HG03280 (cell line): ENCODE results near the gene TENT4B.

ENCODE experiments used
- ATAC-seq: cut with Tn5 transposase; IDR thresholded peaks from one replicate; pipeline ENCODE4 v1.9.1; 2021; ENCODE audit warnings: mild to moderate bottlenecking, moderate library complexity; ENCODE audit not compliant: unreplicated experiment

The TENT4B gene

GRCh38 chr16:50269769-50270509, 116.8 kb downstream of the TENT4B start:
- no peak for ATAC-seq

- ATAC-seq = no peak
Measured at GRCh38 chr16:50270510-50271147, 117.5 kb downstream of the TENT4B start.

DNA sequence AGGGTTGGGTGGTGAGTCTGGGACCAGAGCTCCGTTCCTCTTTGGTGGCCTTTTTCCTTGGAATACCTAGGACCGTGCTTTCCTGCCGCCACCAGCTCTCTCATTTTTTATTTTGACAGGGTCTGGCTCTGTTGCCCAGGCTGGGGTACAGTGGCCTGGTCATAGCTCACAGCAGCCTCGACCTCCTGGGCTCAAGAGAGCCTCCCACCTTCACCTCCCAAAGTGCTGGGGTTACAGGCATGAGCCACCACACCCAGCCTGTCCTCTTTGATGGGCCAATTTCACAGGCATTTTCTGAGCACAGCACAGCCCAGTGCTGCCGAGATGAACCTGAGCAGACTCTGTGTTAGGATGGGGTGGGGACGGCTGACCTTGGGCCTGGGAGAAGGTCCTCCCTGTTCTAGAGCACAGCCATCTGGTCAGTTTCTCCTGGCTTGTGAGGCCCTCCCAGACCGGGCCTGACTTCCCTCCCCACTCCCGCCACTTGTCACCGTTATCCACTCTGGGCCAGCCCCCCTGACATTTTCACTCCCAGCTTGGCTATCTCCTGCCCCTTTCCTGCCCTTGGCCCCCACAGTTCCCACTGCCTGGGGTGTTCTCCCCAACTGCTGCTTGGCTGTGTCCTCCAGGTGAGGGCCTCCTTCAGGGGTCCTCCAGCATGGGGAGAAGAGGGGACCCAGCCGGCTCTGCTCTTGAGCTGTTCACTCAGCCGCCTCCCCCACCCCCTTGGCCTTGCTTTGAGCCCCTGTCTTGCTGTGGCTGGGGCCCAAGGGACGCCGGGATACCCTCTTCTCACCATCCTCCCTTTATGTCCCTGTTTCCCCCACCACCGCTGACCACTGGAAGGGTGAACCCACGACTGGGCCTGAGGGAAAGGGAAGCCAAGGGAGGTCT, 118.3 kb downstream of the TENT4B start:
- no peak for ATAC-seq

GRCh38 chr16:50272111-50272571, 119.0 kb downstream of the TENT4B start:
- ATAC-seq = no peak

DNA sequence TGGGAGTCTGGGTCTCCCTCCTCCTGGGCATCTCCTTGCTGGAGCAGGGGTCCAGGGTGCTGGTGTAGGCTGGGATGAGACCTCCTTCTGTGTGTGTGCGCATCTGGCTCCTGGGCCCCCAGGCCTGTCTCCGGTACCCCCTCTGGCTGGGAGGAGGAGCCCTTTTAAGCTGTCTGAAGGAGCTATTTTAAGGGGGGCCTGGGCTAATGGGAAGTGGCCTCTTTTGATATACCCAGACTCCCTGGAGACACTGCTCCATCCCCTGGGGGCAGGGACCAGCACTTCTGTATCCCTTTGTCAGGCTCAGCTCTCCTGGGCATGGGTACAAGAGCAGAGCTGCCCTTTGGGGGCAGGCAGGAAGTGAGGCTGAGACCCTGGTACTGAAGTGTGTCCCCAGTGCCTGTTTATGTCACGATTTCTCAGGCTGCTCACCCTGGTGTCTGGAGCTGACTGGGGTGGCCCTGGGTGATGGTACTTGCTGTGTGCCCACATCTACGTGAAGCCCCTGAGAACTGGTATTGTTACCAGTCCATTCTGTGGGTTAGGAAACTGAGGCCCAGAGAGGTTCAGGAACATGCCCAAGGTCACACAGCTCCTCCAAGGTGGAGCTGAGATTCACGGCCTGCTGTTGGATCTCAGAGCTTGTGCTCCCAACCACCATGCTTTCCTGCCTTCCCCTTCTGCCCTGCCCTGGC, 119.7 kb downstream of the TENT4B start:
- no peak for ATAC-seq

GRCh38 chr16:50273382-50273690, 120.2 kb downstream of the TENT4B start:
- no peak for ATAC-seq

DNA sequence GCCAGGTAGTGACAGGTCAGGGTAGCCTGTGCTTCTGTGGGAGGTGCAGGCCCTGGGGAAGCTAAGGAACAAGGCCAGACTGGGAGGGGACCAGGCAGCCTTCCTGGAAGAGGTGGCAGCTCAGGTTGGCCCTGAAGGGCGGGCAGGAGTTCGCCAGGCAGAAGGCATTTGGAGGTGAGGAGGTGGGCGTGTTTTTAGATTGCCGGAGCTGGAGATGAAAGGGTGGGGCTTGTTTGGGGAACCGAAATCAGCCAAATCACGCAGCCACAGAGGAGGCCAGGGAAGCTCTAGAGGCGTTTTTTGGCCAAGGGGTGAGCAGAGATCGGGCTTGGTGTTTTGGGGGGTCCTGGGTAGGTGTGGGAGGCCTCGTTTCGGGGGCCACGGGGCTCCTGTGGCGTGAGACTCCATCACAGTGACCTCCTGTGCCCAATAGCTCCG, 120.8 kb downstream of the TENT4B start:
- peak; percentile 79 for ATAC-seq

DNA sequence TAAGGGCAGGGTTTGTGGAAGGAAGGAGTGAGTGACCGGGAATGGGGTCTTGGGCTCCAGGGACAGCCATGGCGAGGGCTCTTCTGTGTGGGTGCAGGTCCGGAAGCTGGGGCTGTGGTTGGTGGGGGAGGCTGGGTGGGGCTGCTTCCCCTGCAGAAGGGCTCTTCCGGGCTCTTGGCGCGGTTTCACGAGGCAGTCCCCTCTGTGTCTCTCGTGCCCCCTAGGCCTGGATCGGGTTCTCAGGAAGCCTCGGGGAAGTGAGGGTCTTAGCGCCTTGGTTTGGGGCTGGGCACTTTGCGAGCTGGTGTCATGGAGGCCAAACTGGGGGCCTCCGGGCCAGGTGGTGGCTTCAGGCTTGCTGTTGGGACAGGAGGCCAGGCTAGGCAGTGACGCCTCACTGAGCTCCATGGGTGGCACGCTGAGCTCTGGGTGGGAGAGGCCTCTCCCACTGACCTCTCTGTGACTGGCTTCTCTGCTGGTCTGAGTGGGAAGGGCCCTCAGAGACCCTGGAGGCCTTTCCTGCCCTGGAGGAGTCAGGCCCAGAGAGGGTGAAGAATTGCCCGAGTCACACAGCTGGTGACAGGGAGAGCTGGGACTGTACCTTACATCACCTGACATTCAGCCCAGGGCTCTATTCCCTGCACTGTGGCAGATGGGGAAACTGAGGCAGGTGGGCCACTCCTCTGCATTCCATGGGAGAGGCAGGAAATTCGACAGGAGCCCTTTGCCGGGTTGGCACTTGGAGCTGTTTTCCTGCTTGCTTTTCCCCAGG, 121.4 kb downstream of the TENT4B start:
- peak; percentile 32 for ATAC-seq

- no peak for ATAC-seq
Measured at GRCh38 chr16:50275098-50275415, 122.0 kb downstream of the TENT4B start.

DNA sequence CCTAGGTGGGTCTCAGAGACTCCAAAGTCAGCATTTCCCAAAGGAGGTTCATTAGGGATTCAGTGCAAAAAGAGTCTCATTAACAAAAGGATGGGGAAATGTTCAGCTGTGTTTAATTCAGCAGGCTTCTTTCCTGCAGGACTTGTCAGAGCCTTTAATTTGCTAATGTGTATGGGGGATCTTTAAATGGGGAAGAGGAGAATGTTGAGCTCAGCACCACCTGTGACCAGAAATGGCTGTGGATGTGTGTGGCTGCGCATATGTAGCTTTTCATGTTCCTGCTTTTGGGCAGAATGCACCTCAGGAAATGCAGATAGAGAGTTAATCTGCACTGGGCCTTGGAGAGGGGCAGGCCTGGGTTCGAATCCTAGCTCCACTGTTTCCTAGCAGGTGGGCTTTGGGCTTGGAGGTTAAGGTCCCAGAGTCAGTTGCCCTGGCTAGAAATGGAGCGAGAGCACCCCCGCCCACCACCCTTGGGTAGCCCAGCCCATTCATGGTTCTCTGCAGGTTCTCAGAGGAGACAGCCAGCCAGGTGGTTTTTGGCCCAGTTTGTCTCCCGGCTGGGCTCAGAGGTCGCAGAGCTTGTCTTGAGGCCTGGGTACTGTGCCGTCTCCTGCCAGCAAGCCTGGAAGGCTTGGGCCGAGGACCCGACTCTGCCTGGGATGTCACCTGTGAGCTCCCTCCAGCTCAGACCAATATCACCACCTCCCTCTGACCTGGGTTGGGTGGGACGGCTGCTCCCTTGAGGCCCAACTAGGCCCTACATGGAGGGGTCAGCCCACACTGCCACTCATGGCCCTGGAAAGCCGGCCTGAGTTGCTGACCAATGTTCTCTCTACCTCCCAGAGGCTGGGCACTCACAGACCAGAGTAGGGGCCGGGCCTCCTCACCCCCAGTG, 122.6 kb downstream of the TENT4B start:
- no peak for ATAC-seq

GRCh38 chr16:50276326-50276640, 123.2 kb downstream of the TENT4B start:
- no peak for ATAC-seq

DNA sequence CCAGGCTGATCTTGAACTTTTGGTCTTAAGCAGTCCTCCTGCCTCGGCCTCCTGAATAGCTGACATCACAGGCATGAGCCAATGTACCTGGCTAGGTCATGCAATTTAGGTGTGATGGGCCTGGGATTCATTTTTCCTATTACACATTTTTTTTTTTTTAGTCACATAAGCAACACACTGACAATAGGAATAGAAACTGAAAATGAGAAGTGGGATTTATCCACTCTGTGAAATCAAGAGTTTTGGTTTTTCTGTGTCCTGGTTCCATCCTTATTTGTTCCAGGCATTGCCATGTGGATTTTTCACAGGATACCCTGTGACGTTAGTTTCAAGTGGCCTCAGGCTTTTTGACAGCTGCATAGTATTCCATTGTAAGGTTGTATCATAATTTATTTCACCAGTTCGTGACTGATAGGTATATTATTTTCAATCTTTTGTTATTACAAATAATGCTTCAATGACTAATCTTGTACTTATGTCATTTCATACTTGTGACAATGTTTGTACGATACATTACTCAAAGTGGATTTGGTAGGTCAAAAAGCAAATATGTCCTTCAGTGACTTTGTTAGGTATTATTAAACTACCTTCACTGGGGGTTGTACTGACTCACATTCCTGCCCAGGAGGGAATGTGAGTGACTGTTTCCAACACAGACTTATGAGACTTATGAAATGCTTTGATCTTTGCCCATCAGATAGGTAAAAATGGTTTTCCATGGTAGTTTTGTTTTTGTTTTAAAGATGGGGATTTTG, 123.9 kb downstream of the TENT4B start:
- ATAC-seq = no peak

- ATAC-seq = no peak
Measured at GRCh38 chr16:50278251-50278650, 125.1 kb downstream of the TENT4B start.

DNA sequence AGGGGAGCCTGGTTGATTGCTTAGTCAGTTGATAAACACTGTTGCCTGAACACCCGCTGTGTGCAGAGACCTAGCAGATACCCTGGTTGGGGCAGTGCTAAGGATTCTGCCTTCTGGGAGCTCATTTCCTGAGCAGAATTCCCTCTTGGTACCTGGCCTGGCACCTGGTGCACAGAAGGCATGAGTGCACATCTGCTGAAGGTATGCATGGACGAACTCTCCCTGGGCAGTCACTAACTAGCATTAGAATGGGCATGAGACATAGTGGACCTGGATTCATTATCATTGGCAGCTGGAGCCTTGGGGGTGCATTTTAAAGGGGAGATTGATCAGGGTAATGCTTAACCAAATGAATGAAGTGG, 126.4 kb downstream of the TENT4B start:
- ATAC-seq = no peak

DNA sequence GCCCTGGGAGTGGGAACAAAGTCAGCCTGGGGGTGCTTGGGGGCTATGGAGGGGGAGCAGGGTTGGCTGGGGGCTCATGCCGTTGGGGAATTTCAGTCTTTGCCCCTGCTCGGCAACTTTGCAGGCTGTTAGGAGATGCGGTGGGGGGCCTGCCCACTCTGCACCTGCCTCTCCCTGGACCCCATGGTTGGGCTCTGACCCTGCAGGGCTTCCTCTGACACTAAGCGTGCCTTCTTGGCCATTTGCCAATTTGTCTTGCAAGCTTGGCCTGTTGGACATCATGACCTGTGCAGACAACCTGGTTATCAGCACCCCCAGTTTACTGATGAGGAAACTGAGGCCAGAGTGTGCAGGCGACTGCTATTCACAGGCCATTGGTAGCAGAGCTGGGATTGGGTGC, 127.8 kb downstream of the TENT4B start:
- no peak for ATAC-seq
